ENCODE measurements around the gene SEPTIN10. TPM values are rescaled to one million over a fixed set of nuclear protein-coding genes. Genes with fewer than 3 reads are reported as not detected.

The SEPTIN10 gene
- polyA plus RNA-seq, 10 donors = 57.9 to 110 (median 92.2) TPM

DNA sequence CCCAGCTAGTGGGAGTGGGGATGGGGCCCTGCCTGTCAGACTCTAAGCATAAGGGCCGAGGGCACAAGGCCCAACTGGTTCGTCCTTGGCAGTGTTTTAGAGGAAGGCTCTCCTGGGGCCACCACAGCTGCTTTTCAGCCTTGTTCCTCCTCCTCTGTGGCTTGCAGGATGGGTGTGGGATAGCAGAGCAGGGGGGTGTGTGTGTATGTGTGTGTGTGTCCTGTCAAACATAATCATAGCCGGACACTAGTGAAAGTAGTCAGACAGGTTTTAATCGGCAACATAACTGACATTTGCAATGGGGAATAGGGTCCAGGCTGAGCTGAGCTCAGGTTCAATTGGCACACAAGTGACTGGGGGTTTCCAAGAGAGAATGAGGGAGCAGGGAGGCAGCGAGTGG is 114.2 kb downstream of the SEPTIN10 start:
- peak in 1 of 3 donors; percentile 65 for DNase-seq

DNA sequence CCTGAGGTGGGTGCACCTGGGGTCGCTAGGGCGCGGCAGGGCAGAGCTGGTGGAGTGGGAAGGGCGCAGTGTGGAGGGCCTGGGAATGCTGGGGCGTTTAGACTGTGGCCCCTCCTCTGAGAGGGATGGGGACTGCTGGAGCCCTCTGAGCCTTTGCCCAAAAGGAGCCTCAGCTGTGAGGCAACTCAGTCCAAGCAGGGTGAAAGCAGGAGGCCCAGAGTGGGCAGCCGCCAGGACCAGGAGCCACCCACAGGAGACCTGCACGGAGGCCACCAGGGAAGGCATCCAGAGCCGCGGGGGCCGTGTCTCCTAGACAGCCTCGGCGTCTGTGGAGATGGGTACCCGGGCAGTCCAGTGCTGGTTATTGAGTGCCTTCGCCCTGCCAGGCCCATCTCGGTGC is 114.9 kb downstream of the SEPTIN10 start:
- no peak for DNase-seq

DNA sequence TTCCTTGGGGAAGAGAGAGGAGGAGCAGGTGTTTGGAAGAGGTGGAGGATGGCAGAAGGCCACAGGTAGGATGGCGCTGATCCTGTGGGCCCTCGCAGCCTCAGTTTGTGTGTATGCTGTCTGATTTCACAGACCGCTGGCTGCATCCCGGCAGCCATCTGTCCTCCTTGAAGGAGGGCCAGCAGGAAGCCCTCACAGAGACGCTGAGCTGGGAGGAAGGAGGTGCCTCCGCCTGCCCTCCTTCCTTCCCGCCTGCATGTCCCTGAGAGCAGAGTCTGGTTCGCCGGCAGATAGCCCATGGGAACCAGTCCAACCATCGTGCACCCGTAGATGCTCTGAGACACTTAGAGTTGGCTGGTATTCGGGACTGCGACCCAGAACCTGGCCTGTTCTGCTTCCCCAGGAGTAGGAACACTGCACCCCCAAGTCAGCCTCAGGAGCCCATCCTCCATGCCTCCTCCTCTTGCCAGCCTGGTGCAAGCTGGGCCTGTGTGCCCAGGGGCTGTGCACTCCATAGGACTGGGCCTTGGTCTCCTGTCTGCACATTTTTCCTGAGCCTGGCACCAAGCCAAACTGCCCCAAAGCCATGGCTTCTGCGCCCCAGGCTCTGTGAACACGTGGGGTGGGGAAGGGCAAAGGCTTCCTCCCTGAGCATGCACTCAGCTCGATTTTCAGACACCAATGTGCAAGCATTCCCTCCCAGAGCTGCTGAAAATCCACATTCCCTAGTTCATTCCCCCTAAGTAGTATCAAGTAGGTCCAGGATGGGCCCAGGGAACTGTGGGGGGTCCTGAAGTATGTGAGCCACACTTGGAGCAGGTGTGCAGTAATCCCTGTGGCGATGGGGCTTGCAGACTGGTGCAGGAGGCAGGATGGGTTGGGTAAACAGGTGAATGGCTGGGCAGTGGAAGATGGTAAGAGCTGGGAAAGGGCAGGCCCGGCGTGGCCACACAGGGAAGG is 115.6 kb downstream of the SEPTIN10 start:
- DNase-seq = peak in 1 of 3 donors; percentile 48

DNA sequence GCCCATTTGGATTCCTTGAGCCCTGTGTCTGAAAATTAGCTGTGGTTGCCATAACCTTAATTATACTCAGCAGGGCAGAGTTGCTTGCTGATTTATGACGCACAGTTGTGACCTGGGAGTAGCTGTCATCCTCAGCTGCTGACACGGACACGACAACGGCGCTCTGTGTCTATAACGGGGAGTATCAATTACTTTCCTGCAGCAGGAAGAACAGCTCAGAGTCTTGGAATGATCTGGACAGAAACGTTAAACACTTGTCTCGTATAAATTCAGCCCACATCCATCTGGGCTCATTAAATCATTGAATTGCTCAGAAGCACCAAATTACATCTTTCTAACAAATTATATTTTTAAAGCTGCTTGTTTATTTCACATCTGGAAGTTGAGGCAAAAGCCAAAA is 116.3 kb downstream of the SEPTIN10 start:
- peak in 2 of 3 donors; percentile 75 to 76 for DNase-seq

- no peak for DNase-seq
Observed at GRCh38 chr2:109494351-109494750, 119.4 kb downstream of the SEPTIN10 start.

DNA sequence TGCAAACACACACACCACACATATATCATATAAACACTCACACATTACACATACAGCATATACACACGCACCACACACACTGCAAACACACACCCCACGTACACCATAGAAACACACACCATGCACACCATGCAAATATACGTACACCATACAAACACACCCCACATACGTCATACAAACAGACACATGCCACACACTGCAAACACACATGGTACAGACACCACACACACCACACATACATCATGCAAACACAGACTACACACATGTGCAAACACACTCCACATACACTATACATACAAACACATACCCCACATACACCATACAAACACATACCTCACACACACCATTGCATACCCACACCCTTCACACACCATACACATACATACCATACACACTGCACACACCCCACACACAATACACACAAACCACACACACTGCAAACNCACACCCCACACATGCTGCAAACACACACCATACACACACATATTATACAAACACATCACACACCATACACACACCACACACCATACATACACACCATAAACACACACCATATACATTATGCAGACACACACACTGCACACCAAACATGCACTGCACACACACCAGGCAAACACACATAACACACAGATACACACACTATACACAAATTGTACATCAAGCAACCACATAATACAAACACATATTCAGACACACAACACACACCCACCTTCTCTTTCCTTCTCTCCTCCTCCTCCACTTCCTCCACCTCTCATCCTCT is 120.4 kb downstream of the SEPTIN10 start:
- DNase-seq = no peak

Other genes starting within 250 kb of the SEPTIN10 start
- gene SOWAHC, start 398 bp upstream of the SEPTIN10 start, polyA plus RNA-seq (ENCODE audit: insufficient read length in 10 of 10) = 10 to 100 TPM in 2 of 10 donors, 1 to 10 TPM in 8; 6.7 to 13.3 (median 8.1) TPM
- 10 to 100 TPM; 17.6 to 38.8 (median 23.5) TPM for gene RGPD5, start 180.3 kb upstream of the SEPTIN10 start, polyA plus RNA-seq (ENCODE audit: insufficient read length in 10 of 10)

Data from muscle of back (tissue), 11 donors.